Subcutaneous adipose tissue (tissue), 4 donors: ENCODE data around the gene HSCB. TPM values are rescaled to one million over a fixed set of nuclear protein-coding genes. Genes with fewer than 3 reads are reported as not detected.

Experiments used
- CTCF ChIP-seq: fragments of 450-650 bp; IDR thresholded peaks from one replicate; pipeline ENCODE4 v1.5.1; 2016; ENCODE audit warnings: low read depth, mild to moderate bottlenecking, control low read depth, antibody characterized with exemption, moderate library complexity
- total RNA-seq, 4 donors: library from RNA; depleted of rRNA; stranded (reverse); fragments of >200 nt; gene quantifications; one replicate each; pipeline ENCODE4 v1.1.0, GENCODE V29; 2016

Gene HSCB
- 10 to 100 TPM; 10.6 to 26.0 (median 20.9) TPM for total RNA-seq

DNA sequence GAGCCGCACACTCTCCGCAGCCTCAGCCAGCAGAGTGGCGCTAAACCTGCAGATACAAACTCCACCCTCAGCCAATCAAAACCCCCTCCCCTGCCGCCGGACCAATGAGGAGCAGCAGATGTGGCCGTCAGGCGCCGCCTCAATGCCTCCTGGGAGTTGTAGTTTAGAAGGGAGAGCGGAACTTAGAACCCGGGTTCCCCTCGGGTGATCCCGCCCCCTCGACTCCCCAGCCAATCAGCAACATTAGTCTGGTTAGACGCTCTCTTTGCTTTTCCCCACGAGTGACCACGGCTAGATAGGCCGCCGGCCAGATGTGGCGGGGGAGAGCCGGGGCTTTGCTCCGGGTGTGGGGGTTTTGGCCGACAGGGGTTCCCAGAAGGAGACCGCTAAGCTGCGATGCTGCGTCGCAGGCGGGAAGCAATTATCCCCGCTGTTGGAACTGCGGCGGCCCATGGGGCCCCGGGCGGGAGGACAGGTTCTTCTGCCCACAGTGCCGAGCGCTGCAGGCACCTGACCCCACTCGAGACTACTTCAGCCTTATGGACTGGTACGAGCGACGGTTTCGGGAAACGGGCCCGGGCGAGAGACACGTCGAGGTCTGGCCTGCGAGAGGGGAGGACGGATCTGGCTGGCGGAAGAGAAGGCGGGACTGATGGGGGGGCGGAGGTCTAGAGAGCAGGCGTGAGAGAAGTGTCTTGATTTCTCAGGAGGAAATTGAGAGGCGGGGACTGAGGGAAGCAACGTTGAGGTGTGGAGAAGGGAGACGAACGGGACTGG, at the start of gene HSCB, which contains the start of gene CHEK2:
Gene HSCB (plus strand): TSS at position 255 of the 777 bp plus-strand sequence. CDS start 57 bp downstream, at position 312.
Gene CHEK2 (minus strand): TSS at position 36 of the 777 bp plus-strand sequence. CDS start 7,099 bp downstream, outside the sequence.
- no peak for TF ChIP-seq CTCF

- TF ChIP-seq CTCF: no peak
Observed at GRCh38 chr22:28702891-28703290, 38.9 kb upstream of the HSCB start.

DNA sequence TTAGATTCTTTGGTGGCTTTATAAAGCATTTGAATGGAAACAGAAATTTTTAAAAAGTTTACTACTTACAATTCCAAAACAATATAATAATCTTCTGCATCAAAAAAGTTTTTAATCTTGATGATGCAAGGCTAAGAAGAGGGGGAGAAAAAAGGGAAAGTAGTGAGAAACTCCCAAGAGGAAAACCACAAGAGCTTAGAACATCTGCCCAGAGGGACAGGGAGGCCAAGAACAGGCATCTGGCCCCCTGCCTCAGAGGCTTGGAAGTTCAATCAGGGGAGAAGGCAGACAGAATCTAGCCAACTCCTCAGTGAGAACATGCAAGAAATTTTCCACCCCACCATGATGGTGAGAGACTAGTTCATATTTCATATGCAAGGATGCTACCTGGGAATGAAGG, 38.4 kb upstream of the HSCB start:
- no peak for TF ChIP-seq CTCF

GRCh38 chr22:28706845-28707244, 35.0 kb upstream of the HSCB start:
- no peak for TF ChIP-seq CTCF

GRCh38 chr22:28710107-28710506, 31.7 kb upstream of the HSCB start:
- TF ChIP-seq CTCF: no peak

GRCh38 chr22:28710576-28711191, 31.2 kb upstream of the HSCB start:
- no peak for TF ChIP-seq CTCF

- TF ChIP-seq CTCF: no peak
Observed at GRCh38 chr22:28711341-28711740, 30.5 kb upstream of the HSCB start.
